HG03558 (cell line): ENCODE measurements around the gene TSSK3.

Source experiments
- ATAC-seq: cut with Tn5 transposase; IDR thresholded peaks from one replicate; pipeline ENCODE4 v1.9.1; 2021; ENCODE audit warnings: moderate number of reproducible peaks; ENCODE audit not compliant: unreplicated experiment; ENCODE audit errors: extremely low read depth

Gene TSSK3

DNA sequence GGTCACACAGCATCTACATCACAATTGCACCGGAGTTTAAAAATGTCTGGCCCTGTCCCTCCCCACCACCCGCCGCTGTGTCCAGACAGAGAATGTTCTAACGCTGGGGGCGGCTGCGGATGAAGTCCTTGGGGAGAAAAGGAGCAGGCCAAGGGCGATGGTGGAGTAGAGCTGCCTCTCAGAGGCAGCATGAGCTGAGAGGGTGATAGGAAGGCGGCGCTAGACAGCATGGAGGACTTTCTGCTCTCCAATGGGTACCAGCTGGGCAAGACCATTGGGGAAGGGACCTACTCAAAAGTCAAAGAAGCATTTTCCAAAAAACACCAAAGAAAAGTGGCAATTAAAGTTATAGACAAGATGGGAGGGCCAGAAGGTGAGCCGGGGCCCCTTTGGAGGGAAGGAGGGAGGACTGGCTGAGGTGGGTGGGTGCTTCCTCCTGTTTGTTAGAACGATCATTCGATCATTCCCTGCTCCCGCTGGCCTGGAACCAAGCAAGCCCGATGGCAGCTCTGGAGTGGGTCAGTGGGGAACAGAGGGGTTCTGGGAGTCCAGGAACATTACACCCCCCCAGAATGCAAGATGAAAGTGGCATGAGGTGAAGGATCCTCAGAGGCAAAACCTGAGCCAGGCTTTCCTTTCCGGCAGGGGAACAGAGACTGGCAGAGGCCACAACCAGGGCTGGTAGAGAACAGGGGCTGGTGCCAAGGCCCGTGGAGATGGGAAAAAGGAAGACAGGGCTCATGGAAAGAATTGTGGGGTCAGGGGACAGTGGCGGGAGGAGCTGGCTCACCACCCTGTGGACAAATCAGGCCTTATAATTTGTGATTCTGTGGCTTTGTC is at the start of gene TSSK3, which contains the start of gene FAM229A:
TSS of gene TSSK3 (plus strand) at position 66 of the 840 bp plus-strand sequence. CDS start at position 229, 163 bp downstream.
TSS of gene FAM229A (minus strand) at position 12 of the 840 bp plus-strand sequence. CDS start 394 bp downstream, outside the sequence.
- ATAC-seq, result no peak

- no peak for ATAC-seq
Measured at GRCh38 chr1:32316903-32317277, 45.4 kb upstream of the TSSK3 start.

DNA sequence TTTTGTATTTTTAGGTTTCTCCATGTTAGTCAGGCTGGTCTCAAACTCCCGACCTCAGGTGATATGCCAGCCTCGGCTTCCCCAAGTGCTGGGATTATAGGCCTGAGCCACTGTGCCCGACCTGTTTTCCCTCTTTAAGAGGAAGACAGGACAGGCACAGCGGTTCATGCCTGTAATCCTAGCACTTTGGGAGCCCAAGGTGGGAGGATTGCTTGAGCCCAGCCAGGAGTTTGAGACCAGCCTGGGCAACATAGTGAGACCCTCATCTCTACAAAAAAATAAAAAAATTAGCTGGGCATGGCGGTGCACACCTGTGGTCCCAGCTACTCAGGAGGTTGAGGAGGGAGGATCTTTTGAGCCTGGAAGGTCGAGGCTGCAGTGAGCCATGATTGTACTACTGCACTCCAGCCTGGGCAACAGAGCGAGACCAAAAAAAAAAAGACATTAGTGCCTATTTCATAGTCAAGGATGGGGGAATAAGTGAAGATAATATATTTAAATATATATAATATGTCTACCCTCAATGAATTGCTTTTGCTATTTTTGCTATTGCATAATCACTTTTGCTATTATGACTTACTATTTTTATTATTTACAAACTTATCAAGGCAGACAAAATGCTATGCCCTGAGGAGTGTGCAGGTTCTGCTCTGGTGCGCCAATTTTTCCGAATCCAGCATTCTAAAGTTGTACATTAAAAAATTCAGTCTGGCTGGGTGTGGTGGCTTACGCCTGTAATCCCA is 44.0 kb upstream of the TSSK3 start:
- ATAC-seq, result no peak

GRCh38 chr1:32321712-32322291 is 40.5 kb upstream of the TSSK3 start:
- no peak for ATAC-seq

- ATAC-seq, result no peak
Measured at GRCh38 chr1:32327204-32327603, 35.1 kb upstream of the TSSK3 start.

GRCh38 chr1:32329931-32330466 is 32.3 kb upstream of the TSSK3 start:
- ATAC-seq, result no peak

DNA sequence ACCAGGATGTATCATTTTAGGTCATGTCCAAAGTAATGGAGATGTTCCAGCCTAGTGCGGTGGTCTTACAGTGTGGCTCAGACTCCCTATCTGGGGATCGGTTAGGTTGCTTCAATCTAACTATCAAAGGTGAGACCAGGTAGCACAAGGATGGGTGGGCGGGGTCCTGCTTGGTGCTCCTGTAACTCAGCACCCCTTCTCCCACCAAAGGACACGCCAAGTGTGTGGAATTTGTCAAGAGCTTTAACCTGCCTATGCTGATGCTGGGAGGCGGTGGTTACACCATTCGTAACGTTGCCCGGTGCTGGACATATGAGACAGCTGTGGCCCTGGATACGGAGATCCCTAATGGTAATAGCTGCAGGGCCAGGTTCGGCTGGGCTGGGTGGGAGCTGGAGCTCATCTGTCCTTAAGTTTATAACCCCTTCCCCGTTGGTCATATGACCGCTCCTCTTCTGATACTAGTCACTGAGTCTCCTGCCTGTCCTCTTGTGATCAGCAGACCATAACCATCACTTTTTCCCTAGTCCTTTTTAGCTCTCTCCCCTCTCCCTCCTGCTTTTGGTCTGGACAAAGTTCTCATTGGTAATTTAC is 31.7 kb upstream of the TSSK3 start:
- ATAC-seq, result no peak

DNA sequence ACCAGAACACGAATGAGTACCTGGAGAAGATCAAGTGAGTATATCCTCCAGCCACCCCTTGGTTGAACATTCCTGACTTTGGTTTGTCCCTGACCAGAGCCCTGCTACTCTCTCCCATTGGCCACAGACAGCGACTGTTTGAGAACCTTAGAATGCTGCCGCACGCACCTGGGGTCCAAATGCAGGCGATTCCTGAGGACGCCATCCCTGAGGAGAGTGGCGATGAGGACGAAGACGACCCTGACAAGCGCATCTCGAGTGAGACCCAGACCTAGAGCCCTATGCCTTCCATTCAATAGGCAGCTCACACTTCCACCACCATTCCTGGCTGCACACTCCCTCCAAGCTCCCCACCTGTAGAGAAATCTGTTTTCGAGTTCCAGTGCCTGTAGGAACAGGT is 30.8 kb upstream of the TSSK3 start:
- ATAC-seq, result no peak

DNA sequence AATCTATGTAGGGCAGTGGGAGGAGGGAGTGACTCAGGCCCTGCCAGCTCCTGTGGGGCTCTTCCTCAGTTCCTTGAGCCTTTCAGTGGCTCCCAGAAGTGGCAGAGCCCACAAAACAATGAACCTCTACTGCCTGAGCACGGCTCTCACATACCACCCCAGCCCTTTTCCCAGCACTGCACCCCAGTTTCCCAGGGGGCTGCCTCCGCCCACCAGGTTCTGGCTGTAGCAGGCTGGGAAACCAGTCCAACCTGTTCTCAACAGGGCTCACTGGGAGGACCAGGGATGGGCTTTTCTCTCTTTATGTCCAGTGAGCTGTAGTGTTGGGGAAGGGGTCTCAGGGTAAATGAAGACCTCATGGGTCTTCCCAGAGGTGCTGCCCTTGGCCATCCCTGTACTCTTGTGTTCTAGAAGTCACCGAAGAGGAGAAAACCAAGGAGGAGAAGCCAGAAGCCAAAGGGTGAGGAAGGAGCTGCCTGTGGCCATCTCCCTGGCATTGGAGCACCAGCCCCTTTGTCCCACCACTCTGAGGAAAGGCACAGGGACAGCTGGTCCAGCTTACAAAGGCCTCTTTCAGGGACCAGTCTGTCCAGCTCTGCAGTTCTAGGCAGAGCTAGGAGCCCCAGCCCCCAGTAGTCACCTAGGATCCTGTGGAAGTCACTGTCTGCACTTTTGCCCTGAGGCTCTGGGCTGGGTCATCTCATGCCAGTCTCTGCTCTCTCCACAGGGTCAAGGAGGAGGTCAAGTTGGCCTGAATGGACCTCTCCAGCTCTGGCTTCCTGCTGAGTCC is 29.9 kb upstream of the TSSK3 start:
- no peak for ATAC-seq

- ATAC-seq, result no peak
Measured at GRCh38 chr1:32333251-32333963, 28.9 kb upstream of the TSSK3 start.

GRCh38 chr1:32334274-32334861 is 28.0 kb upstream of the TSSK3 start:
- no peak for ATAC-seq

- ATAC-seq, result no peak
Measured at GRCh38 chr1:32334864-32335534, 27.3 kb upstream of the TSSK3 start.

DNA sequence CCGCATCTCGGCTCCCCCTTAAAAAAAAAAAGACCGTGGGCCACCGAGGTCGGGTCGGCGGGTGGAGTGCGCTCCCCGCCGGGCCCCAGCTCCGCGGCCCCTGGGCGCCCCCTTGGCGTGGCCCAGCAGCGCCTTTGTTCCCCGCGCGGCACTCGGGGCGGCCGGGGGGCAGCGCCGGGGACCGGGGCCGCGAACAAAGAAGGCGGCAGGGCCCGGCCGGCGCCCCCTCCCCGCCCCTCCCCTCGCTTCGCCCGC is 26.9 kb upstream of the TSSK3 start:
- ATAC-seq, result no peak

DNA sequence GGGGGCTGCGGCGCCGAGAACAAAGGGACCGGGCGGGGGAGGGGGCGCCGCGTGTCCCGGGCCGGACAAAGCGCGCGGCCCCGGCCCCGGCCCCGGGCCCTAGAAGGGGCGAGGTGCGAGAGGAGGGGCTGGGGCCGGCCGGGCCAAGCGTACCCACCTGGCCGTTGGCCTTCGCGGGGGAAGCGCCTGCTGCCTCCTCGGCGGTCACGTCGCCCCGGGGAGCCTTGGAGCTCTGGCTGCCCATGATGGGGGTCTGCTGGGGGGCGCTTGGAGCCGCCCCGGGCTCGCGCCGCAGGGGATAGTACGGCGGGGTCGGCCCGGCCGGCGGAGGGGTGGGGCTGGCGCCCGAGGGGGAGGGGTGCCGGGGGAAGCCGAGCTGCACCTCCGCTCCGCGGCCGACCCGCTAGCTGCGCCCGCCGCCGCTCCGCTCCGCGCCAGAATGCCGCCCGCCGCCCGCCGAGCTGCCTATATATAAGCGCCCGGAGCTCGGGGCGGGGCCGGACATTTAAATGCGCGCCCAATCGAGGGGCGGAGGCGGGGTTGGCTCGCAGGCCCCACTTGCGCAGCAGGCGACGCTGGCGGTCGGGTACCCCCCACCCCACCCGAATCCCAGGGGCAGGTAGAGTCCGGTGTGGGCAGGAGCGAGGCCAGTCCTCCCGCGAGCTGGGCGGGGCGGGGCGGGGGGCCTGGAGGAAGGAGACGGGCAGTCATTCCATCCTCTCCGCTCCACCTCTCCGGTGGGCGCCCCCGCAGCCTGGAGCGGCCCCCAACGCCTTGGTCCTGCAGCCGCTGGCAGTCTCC is 26.3 kb upstream of the TSSK3 start, which contains the start of gene MARCKSL1:
TSS of gene MARCKSL1 (minus strand) at position 444 of the 801 bp plus-strand sequence. CDS start at position 244, 200 bp downstream.
- no peak for ATAC-seq

DNA sequence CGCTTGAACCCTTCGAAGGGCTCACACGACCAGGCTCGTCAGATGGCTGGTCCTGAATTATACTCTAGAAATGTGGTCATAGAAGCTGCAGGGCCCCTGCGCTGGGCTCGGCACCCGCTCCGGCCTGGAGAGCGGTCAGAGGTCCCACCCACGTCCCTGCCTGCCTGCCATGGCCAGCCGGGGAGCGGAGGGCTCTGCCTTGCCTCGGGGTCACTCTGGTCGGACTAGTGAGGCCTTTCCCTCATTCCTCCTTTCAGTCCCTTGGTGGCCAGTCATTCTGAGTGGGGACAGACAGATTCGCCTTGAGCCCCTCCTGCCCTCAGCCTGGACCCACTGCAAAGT is 25.8 kb upstream of the TSSK3 start:
- no peak for ATAC-seq

GRCh38 chr1:32336963-32337675 is 25.2 kb upstream of the TSSK3 start:
- no peak for ATAC-seq
